Epithelial cell of proximal tubule (primary cell): Measurements from ENCODE around the gene CDC14B. TPM values are rescaled to one million over a fixed set of nuclear protein-coding genes. Genes with fewer than 3 reads are reported as not detected.
"Not testable (repeated sequence)": the region's sequence is repeated elsewhere in the genome, so short reads cannot be mapped to it uniquely, and the experiment has no call there.

Experiments
- DNase-seq: peaks from one replicate; pipeline ENCODE4 v3.0.0-alpha.2; 2011; ENCODE audit warnings: low read depth
- H3K4me3 ChIP-seq: 2 replicates; pipeline ENCODE4 v1.5.1; 2011; ENCODE audit warnings: low read depth, mild to moderate bottlenecking, low read length
- total RNA-seq: library from RNA; depleted of rRNA; stranded (reverse); fragments of >200 nt; gene quantifications from 2 replicates; pipeline ENCODE4 v1.2.3, GENCODE V29; 2015
- TF ChIP-seq, protein P1 (sequence below): conservative IDR thresholded peaks from 2 replicates; pipeline ENCODE4 v1.5.1; 2012; ENCODE audit warnings: low read depth, mild to moderate bottlenecking, low read length

CDC14B gene
- total RNA-seq, result 9.1 and 11.2 TPM in 2 replicates

DNA sequence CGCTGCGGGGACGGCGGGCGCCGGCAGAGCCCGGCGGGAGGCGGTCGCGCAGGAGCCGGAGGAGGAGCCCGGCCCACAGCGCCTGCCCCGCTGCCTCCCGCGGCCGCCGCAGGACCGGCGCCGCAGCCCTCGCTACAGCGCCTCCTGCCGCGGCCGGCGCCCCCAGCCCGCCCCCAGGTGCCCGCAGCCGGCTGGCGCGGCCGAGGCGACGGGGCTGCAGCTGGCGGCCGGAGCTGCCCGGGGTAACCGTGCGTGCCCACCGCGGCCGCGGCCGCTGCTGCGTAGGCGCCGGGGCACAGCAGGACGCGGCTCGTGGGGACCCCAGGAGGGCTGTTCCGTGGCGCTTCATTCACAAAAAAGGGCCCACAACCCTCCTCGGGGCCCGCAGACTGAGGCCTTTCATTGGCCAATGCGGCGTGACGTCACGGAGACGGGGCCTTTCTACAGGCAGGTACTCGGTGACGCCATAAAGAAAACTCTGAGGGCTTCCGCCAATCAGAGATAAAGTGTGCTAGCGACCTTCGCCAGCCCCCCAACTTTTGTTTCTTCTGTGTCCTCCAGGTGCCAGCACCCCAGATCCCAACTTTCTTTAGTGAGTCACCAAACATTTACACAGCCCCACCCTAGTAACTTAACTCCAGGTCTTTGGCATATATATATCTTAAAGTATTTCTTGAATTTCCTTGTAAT lies at the start of gene CDC14B:
Gene CDC14B, minus strand, starts transcription at position 353 of the 690 bp plus-strand sequence. CDS start 465 bp downstream, outside the sequence.
- H3K4me3 ChIP-seq, result peak within 1 kb of the TSS; percentile 72
- TF ChIP-seq, protein P1, sequence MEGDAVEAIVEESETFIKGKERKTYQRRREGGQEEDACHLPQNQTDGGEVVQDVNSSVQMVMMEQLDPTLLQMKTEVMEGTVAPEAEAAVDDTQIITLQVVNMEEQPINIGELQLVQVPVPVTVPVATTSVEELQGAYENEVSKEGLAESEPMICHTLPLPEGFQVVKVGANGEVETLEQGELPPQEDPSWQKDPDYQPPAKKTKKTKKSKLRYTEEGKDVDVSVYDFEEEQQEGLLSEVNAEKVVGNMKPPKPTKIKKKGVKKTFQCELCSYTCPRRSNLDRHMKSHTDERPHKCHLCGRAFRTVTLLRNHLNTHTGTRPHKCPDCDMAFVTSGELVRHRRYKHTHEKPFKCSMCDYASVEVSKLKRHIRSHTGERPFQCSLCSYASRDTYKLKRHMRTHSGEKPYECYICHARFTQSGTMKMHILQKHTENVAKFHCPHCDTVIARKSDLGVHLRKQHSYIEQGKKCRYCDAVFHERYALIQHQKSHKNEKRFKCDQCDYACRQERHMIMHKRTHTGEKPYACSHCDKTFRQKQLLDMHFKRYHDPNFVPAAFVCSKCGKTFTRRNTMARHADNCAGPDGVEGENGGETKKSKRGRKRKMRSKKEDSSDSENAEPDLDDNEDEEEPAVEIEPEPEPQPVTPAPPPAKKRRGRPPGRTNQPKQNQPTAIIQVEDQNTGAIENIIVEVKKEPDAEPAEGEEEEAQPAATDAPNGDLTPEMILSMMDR, result no peak
- DNase-seq, result no peak

DNA sequence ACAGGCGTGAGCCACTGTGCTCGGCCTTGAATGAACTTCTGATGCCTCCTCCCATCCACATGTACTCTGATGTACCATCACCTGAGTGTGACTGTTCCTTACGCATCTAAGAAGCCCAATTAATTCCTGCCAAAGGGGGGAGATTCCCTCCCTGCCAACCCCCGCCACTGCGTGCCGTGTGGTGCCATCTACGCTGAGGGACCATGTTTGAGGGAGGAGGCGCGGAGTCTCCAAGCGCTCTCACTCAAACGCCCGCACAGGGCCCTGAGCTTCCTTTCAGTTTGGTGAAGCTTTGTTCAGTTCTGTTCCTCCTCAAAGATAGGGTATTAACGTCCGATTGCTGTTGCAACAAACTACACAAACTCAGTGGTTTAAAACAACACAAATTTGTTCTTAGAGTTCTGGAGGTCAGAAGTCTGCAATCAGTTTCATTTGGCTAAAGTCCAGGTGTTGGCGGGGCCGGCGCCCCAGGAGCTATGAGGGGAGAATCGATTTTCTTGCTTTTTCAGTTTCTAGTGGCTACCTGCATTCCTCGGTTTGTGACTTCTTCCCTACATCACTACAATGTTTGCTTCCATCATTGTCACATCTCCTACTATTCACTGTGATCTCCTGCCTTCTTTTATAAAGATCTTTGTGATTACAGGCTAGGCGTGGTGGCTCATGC lies 49.4 kb upstream of the CDC14B start:
- TF ChIP-seq, protein P1, result no peak
- no peak overlapping the region for H3K4me3 ChIP-seq
- no peak for DNase-seq

DNA sequence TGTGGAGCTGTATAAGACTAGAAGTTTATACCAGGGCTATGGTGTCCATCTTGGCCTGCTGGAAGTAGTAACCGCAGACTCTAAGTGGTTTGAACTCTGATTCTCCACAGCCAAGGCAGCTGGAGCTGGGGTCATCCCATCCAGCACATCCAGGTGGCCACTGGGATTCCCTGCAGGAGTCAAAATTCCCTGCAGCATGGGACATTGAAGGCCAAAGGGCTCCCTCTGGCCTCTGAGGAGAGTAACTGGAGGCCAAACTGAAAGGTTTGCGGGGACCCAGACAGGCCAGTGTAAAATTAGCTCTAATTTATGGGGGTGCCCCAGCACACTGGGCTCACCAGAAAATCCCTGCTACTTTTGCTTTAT lies 47.7 kb upstream of the CDC14B start:
- no peak for DNase-seq
- H3K4me3 ChIP-seq, result no peak overlapping the region
- TF ChIP-seq, protein P1, result no peak

DNA sequence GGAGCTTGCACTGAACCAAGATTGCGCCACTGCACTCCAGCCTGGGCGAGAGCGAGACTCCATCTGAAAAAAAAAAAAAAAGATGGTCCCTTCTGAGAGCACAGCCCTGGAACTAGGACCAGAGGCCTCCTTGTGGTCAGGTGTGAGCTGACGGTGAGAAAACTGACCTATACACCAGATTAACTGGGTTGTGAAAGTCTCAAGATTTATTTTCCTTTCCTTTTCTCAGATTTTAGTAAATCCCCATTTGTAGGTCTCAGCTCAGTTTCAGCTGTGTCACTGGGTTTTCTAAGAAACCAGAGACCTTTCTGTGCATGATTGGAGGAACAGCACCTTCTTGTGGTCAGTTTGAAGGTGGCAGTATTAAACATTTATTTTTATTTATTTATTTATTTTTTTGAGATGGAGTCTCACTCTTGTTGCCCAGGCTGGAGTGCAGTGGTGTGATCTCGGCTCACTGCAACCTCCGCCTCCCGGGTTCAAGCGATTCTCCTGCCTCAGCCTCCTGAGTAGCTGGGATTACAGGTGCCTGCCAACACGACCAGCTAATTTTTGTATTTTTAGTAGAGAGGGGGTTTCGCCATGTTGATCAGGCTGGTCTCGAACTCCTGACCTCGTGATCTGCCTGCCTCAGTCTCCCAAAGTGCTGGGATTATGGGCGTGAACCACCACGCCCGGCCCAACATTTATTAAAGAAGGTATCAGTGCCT lies 47.2 kb upstream of the CDC14B start:
- TF ChIP-seq, protein P1, result peak; percentile 75
- not testable (repeated sequence) for H3K4me3 ChIP-seq
- DNase-seq, result peak; percentile 60

DNA sequence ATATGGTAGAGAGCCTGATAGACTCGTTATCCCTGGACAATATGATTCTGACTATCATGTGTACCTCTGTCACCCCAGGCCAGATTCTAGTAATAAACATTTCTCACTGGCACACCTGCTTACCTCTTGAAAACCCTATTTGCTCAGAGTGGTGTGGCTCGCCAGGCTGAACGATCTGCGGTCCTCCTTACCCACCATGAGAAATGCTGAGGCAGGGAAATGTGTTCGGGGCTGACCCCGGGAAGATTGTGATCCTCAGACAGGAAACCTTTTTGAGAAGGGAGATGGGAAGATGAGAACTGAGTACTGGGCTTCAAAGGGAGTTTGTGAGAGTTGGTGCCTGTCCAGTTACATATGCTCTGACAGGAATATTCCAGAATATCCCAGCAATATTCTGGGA lies 46.1 kb upstream of the CDC14B start:
- no peak for DNase-seq
- TF ChIP-seq, protein P1, result no peak
- no peak overlapping the region for H3K4me3 ChIP-seq

DNA sequence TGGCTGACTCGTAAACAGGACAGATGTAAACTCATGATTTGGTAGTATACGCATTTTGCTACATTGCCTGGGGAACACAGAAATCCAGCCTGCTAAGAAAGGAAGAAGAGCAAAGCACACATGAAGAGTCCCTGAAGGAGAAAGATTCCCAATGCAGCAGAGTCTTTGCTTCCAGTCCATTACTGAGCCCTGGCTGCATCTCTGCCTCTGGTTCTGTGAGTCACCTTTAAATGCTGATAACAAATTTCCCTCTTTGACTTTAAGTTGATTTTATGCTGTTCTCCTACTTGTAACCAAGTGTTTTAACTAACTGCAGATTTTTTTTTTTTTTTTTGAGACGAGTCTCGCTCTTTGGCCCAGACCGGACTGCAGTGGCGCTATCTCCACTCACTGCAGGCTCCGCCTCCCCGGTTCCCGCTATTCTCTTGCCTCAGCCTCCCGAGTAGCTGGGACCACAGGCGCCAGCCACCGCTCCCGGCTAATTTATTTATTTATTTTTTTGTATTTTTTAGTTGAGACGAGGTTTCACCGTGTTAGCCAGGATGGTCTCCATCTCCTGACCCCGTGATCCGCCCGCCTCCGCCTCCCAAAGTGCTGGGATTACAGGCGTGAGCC lies 44.0 kb upstream of the CDC14B start:
- DNase-seq, result no peak
- TF ChIP-seq, protein P1, result no peak
- H3K4me3 ChIP-seq, result no peak overlapping the region
